WTC11 (cell line): Measurements from ENCODE around the gene EXOSC3. TPM values are rescaled to one million over a fixed set of nuclear protein-coding genes. Genes with fewer than 3 reads are reported as not detected.

Source experiments
- ATAC-seq: fragments of 200-7000 bp; cut with Tn5 transposase; 2 replicates; pipeline ENCODE4 v1.10.0; 2021; ENCODE audit warnings: mild to moderate bottlenecking, moderate library complexity
- CTCF ChIA-PET: fragments of 300-600 bp; sonication (Branson Sonifier 250); formaldehyde crosslinking; loops from one replicate; lab custom pipeline; 2021; ENCODE audit warnings: antibody characterized with exemption; lab: Charles Lee
- POLR2A ChIA-PET: fragments of 350-600 bp; sonication (Branson Sonifier 250); formaldehyde crosslinking; loops from one replicate; lab custom pipeline; 2021; ENCODE audit warnings: antibody characterized with exemption; lab: Charles Lee
- DNase-seq: peaks from one replicate; pipeline ENCODE4 v3.0.0; 2021; ENCODE audit warnings: low spot score
- H3K27ac Mint-ChIP-seq: 2 replicates; pipeline ENCODE4 v1.8.0; 2021; ENCODE audit warnings: mixed read lengths
- H3K27me3 Mint-ChIP-seq: 2 replicates; pipeline ENCODE4 v1.8.0; 2021; ENCODE audit warnings: low read depth, mild to moderate bottlenecking, moderate library complexity, mixed read lengths
- H3K36me3 Mint-ChIP-seq: 2 replicates; pipeline ENCODE4 v1.8.0; 2021; ENCODE audit warnings: mixed read lengths
- H3K4me1 Mint-ChIP-seq: 2 replicates; pipeline ENCODE4 v1.8.0; 2022; ENCODE audit warnings: mixed read lengths
- H3K4me3 Mint-ChIP-seq: 2 replicates; pipeline ENCODE4 v1.8.0; 2021; ENCODE audit warnings: mild to moderate bottlenecking, moderate library complexity, mixed read lengths
- H3K9me3 Mint-ChIP-seq: 2 replicates; pipeline ENCODE4 v1.8.0; 2021; ENCODE audit warnings: mixed read lengths
- AFF4 ChIP-seq: sonication (generic); formaldehyde crosslinking; IDR thresholded peaks from 2 replicates; pipeline ENCODE4 v1.8.1; 2023; ENCODE audit warnings: mild to moderate bottlenecking, missing genetic modification reagents, borderline replicate concordance
- ATF1 ChIP-seq: sonication (generic); formaldehyde crosslinking; IDR thresholded peaks from 2 replicates; pipeline ENCODE4 v1.8.1; 2023; ENCODE audit warnings: mild to moderate bottlenecking, moderate library complexity, missing genetic modification reagents
- CREM ChIP-seq: sonication (generic); formaldehyde crosslinking; IDR thresholded peaks from 2 replicates; pipeline ENCODE4 v1.8.1; 2022; ENCODE audit warnings: mild to moderate bottlenecking, missing genetic modification reagents, moderate library complexity
- ESRRA ChIP-seq: sonication (generic); formaldehyde crosslinking; IDR thresholded peaks from 2 replicates; pipeline ENCODE4 v1.8.1; 2022; ENCODE audit warnings: mild to moderate bottlenecking, missing genetic modification reagents, borderline replicate concordance
- FOXJ3 ChIP-seq: sonication (generic); formaldehyde crosslinking; IDR thresholded peaks from 2 replicates; pipeline ENCODE4 v1.9.0; 2021; ENCODE audit warnings: missing genetic modification reagents, mild to moderate bottlenecking, borderline replicate concordance
- GTF2I ChIP-seq: fragments of 250-450 bp; sonication (Bioruptor Pico); conservative IDR thresholded peaks from 2 replicates; pipeline ENCODE4 v1.4.0; 2021; ENCODE audit warnings: mild to moderate bottlenecking
- KAT7 ChIP-seq: sonication (generic); formaldehyde crosslinking; IDR thresholded peaks from 2 replicates; pipeline ENCODE4 v1.8.1; 2023; ENCODE audit warnings: missing genetic modification reagents, mild to moderate bottlenecking, borderline replicate concordance
- NFE2L1 ChIP-seq: sonication (generic); formaldehyde crosslinking; IDR thresholded peaks from 2 replicates; pipeline ENCODE4 v1.8.1; 2023; ENCODE audit warnings: missing genetic modification reagents
- NR2C2 ChIP-seq: sonication (generic); formaldehyde crosslinking; IDR thresholded peaks from 2 replicates; pipeline ENCODE4 v1.8.0; 2022; ENCODE audit warnings: mild to moderate bottlenecking, missing genetic modification reagents
- NR3C1 ChIP-seq: sonication (generic); formaldehyde crosslinking; conservative IDR thresholded peaks from 2 replicates; pipeline ENCODE4 v1.8.1; 2023; ENCODE audit warnings: low read depth, mild to moderate bottlenecking, missing genetic modification reagents
- OVOL2 ChIP-seq: fragments of 250-450 bp; sonication (Bioruptor Pico); IDR thresholded peaks from 2 replicates; pipeline ENCODE4 v1.9.0; 2021; ENCODE audit warnings: mild to moderate bottlenecking, borderline replicate concordance
- PRDM15 ChIP-seq: sonication (generic); formaldehyde crosslinking; IDR thresholded peaks from 2 replicates; pipeline ENCODE4 v1.8.0; 2022; ENCODE audit warnings: missing genetic modification reagents
- PREB ChIP-seq: sonication (generic); formaldehyde crosslinking; IDR thresholded peaks from 2 replicates; pipeline ENCODE4 v1.8.1; 2022; ENCODE audit warnings: mild to moderate bottlenecking, missing genetic modification reagents, moderate library complexity, borderline replicate concordance
- ZBTB21 ChIP-seq: sonication (generic); formaldehyde crosslinking; IDR thresholded peaks from 2 replicates; pipeline ENCODE4 v1.8.1; 2023; ENCODE audit warnings: mild to moderate bottlenecking, missing genetic modification reagents, borderline replicate concordance
- ZNF138 ChIP-seq: sonication (generic); formaldehyde crosslinking; conservative IDR thresholded peaks from 2 replicates; pipeline ENCODE4 v1.8.1; 2022; ENCODE audit warnings: mild to moderate bottlenecking, moderate library complexity, missing genetic modification reagents
- ZNF396 ChIP-seq: fragments of 250-450 bp; sonication (Bioruptor Pico); IDR thresholded peaks from 2 replicates; pipeline ENCODE4 v1.8.0; 2021; ENCODE audit warnings: mild to moderate bottlenecking, moderate library complexity, borderline replicate concordance
- total RNA-seq: library from RNA; stranded (reverse); gene quantifications from 3 replicates; pipeline ENCODE4 v1.2.3, GENCODE V29; 2021
- TF ChIP-seq, protein P1 (sequence below): sonication (generic); formaldehyde crosslinking; IDR thresholded peaks from 2 replicates; pipeline ENCODE4 v1.8.0; 2023; ENCODE audit warnings: missing genetic modification reagents, mild to moderate bottlenecking, borderline replicate concordance
- TF ChIP-seq, protein P2 (sequence below): sonication (generic); formaldehyde crosslinking; IDR thresholded peaks from 2 replicates; pipeline ENCODE4 v1.8.0; 2022; ENCODE audit warnings: mild to moderate bottlenecking, missing genetic modification reagents
- TF ChIP-seq, protein P3 (sequence below): sonication (generic); formaldehyde crosslinking; IDR thresholded peaks from 2 replicates; pipeline ENCODE4 v1.8.1; 2023; ENCODE audit warnings: mild to moderate bottlenecking, missing genetic modification reagents

Gene EXOSC3
- total RNA-seq, 1 experiment from 2014 or later = 73.8 TPM

DNA sequence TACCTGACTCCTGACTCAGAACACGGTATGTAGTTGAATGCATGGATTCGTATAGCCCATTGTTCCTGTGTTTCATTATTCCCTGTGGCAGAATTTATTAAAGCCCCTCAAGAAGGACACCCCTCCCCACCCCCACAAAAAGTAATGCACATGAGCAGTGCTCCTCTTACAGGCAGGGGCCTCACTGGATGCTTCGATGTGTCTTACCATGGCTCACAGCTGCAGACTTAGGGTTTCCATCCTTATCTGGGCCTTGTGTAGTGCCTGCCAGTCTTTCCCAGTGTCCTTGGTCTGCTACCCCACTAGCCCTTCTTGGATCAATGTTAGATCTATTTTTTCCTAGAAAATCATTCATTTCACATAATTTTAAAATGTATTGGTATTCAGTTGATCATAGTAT, 14.9 kb downstream of the EXOSC3 start:
- Mint-ChIP-seq H3K4me3 (no peak overlapping the region), H3K27ac (no peak overlapping the region), H3K27me3 (no peaks in the 10 kb centered on the region), H3K36me3 (peaks cover 14% of the 10 kb centered on the region), H3K4me1 (no peaks in the 10 kb centered on the region), H3K9me3 (peaks cover 4% of the 10 kb centered on the region; the same call in 1 of the 2 replicates)
- POLR2A ChIA-PET = no interaction called here
- DNase-seq (no peak), ATAC-seq (no peak)
- CTCF ChIA-PET = interaction anchor here (0.6 kb wide), 1 partner anchor 316 kb away, joined by 3 read pairs; no protein-coding TSS in a partner anchor
- TF ChIP-seq CREM (CRISPR knock-in tag) = no peak
- TF ChIP-seq, protein P1, sequence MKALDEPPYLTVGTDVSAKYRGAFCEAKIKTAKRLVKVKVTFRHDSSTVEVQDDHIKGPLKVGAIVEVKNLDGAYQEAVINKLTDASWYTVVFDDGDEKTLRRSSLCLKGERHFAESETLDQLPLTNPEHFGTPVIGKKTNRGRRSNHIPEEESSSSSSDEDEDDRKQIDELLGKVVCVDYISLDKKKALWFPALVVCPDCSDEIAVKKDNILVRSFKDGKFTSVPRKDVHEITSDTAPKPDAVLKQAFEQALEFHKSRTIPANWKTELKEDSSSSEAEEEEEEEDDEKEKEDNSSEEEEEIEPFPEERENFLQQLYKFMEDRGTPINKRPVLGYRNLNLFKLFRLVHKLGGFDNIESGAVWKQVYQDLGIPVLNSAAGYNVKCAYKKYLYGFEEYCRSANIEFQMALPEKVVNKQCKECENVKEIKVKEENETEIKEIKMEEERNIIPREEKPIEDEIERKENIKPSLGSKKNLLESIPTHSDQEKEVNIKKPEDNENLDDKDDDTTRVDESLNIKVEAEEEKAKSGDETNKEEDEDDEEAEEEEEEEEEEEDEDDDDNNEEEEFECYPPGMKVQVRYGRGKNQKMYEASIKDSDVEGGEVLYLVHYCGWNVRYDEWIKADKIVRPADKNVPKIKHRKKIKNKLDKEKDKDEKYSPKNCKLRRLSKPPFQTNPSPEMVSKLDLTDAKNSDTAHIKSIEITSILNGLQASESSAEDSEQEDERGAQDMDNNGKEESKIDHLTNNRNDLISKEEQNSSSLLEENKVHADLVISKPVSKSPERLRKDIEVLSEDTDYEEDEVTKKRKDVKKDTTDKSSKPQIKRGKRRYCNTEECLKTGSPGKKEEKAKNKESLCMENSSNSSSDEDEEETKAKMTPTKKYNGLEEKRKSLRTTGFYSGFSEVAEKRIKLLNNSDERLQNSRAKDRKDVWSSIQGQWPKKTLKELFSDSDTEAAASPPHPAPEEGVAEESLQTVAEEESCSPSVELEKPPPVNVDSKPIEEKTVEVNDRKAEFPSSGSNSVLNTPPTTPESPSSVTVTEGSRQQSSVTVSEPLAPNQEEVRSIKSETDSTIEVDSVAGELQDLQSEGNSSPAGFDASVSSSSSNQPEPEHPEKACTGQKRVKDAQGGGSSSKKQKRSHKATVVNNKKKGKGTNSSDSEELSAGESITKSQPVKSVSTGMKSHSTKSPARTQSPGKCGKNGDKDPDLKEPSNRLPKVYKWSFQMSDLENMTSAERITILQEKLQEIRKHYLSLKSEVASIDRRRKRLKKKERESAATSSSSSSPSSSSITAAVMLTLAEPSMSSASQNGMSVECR (CRISPR knock-in tag) = no peak
- no peak for TF ChIP-seq AFF4
- no peak for TF ChIP-seq GTF2I (CRISPR knock-in tag)
- no peak for TF ChIP-seq NFE2L1
- TF ChIP-seq ZBTB21 (CRISPR knock-in tag) = no peak
- TF ChIP-seq, protein P2, sequence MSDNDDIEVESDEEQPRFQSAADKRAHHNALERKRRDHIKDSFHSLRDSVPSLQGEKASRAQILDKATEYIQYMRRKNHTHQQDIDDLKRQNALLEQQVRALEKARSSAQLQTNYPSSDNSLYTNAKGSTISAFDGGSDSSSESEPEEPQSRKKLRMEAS (CRISPR knock-in tag) = no peak
- TF ChIP-seq KAT7 (CRISPR knock-in tag) = no peak
- no peak for TF ChIP-seq ZNF396 (CRISPR knock-in tag)
- no peak for TF ChIP-seq OVOL2 (CRISPR knock-in tag)
- no peak for TF ChIP-seq ZNF138 (CRISPR knock-in tag)
- TF ChIP-seq NR3C1 (CRISPR knock-in tag) = no peak
- TF ChIP-seq, protein P3, sequence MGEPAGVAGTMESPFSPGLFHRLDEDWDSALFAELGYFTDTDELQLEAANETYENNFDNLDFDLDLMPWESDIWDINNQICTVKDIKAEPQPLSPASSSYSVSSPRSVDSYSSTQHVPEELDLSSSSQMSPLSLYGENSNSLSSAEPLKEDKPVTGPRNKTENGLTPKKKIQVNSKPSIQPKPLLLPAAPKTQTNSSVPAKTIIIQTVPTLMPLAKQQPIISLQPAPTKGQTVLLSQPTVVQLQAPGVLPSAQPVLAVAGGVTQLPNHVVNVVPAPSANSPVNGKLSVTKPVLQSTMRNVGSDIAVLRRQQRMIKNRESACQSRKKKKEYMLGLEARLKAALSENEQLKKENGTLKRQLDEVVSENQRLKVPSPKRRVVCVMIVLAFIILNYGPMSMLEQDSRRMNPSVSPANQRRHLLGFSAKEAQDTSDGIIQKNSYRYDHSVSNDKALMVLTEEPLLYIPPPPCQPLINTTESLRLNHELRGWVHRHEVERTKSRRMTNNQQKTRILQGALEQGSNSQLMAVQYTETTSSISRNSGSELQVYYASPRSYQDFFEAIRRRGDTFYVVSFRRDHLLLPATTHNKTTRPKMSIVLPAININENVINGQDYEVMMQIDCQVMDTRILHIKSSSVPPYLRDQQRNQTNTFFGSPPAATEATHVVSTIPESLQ (CRISPR knock-in tag) = no peak
- no peak for TF ChIP-seq ATF1 (CRISPR knock-in tag)
- TF ChIP-seq ESRRA (CRISPR knock-in tag) = no peak

- POLR2A ChIA-PET = no interaction called here
- no peaks in the 10 kb centered on the region for H3K27me3 Mint-ChIP-seq
- CTCF ChIA-PET = interaction anchor here (0.6 kb wide), 1 partner anchor 317 kb away, joined by 3 read pairs; no protein-coding TSS in a partner anchor
- no peak for TF ChIP-seq OVOL2 (CRISPR knock-in tag)
- TF ChIP-seq NFE2L1 = no peak
- TF ChIP-seq PREB (CRISPR knock-in tag) = no peak
- no peak for TF ChIP-seq FOXJ3
- no peak for TF ChIP-seq PRDM15
- no peak for TF ChIP-seq NR2C2
These were observed 15.6 kb downstream of the EXOSC3 start for GRCh38 chr9:37769306-37769705.

More at GRCh38 chr9:37769306-37769705, 15.6 kb downstream of the EXOSC3 start:
- DNase-seq = no peak
- no peak for ATAC-seq
- peaks cover 16% of the 10 kb centered on the region for H3K36me3 Mint-ChIP-seq
- peaks cover 4% of the 10 kb centered on the region; the same call in 1 of the 2 replicates for H3K9me3 Mint-ChIP-seq
- H3K27ac Mint-ChIP-seq = no peak overlapping the region
- H3K4me1 Mint-ChIP-seq = no peaks in the 10 kb centered on the region
- no peak overlapping the region for H3K4me3 Mint-ChIP-seq
